ENCODE results near the gene ENG.

DNA sequence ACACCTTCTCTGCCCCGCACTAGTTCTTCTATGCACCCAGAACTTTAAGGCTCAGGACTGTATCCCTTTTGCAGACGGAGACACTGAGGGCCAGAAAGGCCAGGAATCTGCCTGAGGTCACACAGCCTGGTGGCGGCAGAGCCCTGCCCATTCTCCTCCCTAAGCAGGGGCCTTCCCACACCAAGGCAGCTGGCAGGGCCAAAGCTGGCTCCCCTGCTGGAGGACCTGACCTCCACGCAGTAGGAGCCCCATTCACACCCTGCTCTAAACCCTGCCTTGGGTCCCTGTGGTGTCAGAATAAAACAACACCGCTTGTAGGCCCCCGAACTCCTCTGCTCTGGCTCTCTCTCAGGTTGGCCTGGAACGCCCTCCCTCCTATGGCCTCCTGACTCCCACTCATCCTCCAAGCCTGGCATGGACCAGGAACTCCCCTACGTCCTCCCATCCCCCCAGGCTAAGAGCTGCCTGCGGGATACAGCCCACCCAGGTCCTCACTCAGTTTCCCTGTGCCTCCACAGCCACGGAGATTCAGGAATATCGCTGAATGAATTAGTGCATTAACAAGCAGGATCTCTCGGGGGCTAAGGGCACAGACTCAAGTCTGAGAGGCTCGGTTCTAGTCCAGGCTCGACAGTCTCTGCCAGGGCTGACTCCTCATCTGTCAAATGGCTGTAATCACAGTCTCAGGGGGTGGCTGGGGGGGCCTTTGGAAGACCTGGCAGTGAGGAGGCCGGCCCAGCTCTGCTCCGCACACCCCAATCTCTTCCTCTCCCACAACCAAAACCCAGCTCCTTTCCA is 42.1 kb upstream of the ENG start:
- no peak for TF ChIP-seq YY1 (IDR thresholded peaks at IDR 0.05; ENCODE audit: insufficient read depth, insufficient read length)
- TF ChIP-seq SUZ12 (IDR thresholded peaks at IDR 0.05; ENCODE audit: extremely low read depth, insufficient read depth, insufficient read length), result no peak
